IPS-15b (cell line): ENCODE results near the gene STT3B.
"Not testable (repeated sequence)": the region's sequence is repeated elsewhere in the genome, so short reads cannot be mapped to it uniquely, and the experiment has no call there.

Source experiments
- H3K27me3 ChIP-seq: one replicate; pipeline ENCODE4 v1.6.1; 2013; ENCODE audit warnings: low read length; ENCODE audit not compliant: control insufficient read depth, insufficient read depth
- H3K36me3 ChIP-seq: one replicate; pipeline ENCODE4 v1.6.1; 2013; ENCODE audit warnings: low read length; ENCODE audit not compliant: control insufficient read depth, insufficient read depth
- H3K4me1 ChIP-seq: one replicate; pipeline ENCODE4 v1.6.1; 2013; ENCODE audit warnings: mild to moderate bottlenecking, low read length; ENCODE audit not compliant: control insufficient read depth, insufficient read depth
- H3K4me3 ChIP-seq: one replicate; pipeline ENCODE4 v1.5.1; 2013; ENCODE audit warnings: low read depth, low read length
- H3K9ac ChIP-seq: one replicate; pipeline ENCODE4 v1.6.1; 2013; ENCODE audit warnings: low read depth, mild to moderate bottlenecking, low read length
- H3K9me3 ChIP-seq: one replicate; pipeline ENCODE4 v1.6.1; 2013; ENCODE audit warnings: mild to moderate bottlenecking, low read length; ENCODE audit not compliant: control insufficient read depth, insufficient read depth

STT3B gene

GRCh38 chr3:31503456-31503855 lies 29.3 kb upstream of the STT3B start:
- Histone ChIP-seq H3K36me3 (no peaks in the 10 kb centered on the region), H3K4me3 (no peak overlapping the region), H3K27me3 (no peaks in the 10 kb centered on the region), H3K9ac (no peak overlapping the region), H3K4me1 (peaks cover 4% of the 10 kb centered on the region), H3K9me3 (no peaks in the 10 kb centered on the region)

- Histone ChIP-seq H3K27me3 (no peaks in the 10 kb centered on the region), H3K36me3 (no peaks in the 10 kb centered on the region), H3K9me3 (no peaks in the 10 kb centered on the region), H3K4me1 (peaks cover 4% of the 10 kb centered on the region), H3K9ac (no peak overlapping the region), H3K4me3 (no peak overlapping the region)
These were observed 28.5 kb upstream of the STT3B start for GRCh38 chr3:31504230-31504629.

- no peaks in the 10 kb centered on the region for H3K27me3 ChIP-seq
- H3K4me1 ChIP-seq = peaks cover 4% of the 10 kb centered on the region
- no peaks in the 10 kb centered on the region for H3K9me3 ChIP-seq
- no peak overlapping the region for H3K9ac ChIP-seq
- no peaks in the 10 kb centered on the region for H3K36me3 ChIP-seq
- H3K4me3 ChIP-seq = no peak overlapping the region
These were observed 27.2 kb upstream of the STT3B start for GRCh38 chr3:31505371-31506048.

GRCh38 chr3:31506515-31506914 lies 26.2 kb upstream of the STT3B start:
- H3K36me3 ChIP-seq, H3K4me3 ChIP-seq, H3K9ac ChIP-seq, H3K4me1 ChIP-seq, H3K9me3 ChIP-seq, H3K27me3 ChIP-seq: not testable (repeated sequence)

GRCh38 chr3:31508452-31509146 lies 24.1 kb upstream of the STT3B start:
- no peak overlapping the region for H3K4me3 ChIP-seq

GRCh38 chr3:31509147-31509728 lies 23.5 kb upstream of the STT3B start:
- Histone ChIP-seq H3K4me1 (peaks cover 4% of the 10 kb centered on the region), H3K9me3 (no peaks in the 10 kb centered on the region), H3K36me3 (no peaks in the 10 kb centered on the region), H3K9ac (no peak overlapping the region), H3K27me3 (no peaks in the 10 kb centered on the region), H3K4me3 (no peak overlapping the region)

More at GRCh38 chr3:31508452-31509146, 24.1 kb upstream of the STT3B start:
- no peaks in the 10 kb centered on the region for H3K27me3 ChIP-seq
- no peak overlapping the region for H3K9ac ChIP-seq
- peaks cover 4% of the 10 kb centered on the region for H3K4me1 ChIP-seq
- H3K36me3 ChIP-seq = no peaks in the 10 kb centered on the region
- no peaks in the 10 kb centered on the region for H3K9me3 ChIP-seq

GRCh38 chr3:31514570-31514969 lies 18.2 kb upstream of the STT3B start:
- Histone ChIP-seq H3K27me3 (no peaks in the 10 kb centered on the region), H3K9me3 (no peaks in the 10 kb centered on the region), H3K9ac (no peak overlapping the region), H3K36me3 (no peaks in the 10 kb centered on the region), H3K4me3 (no peak overlapping the region), H3K4me1 (no peaks in the 10 kb centered on the region)

- H3K4me1 ChIP-seq = no peaks in the 10 kb centered on the region
- H3K36me3 ChIP-seq = no peaks in the 10 kb centered on the region
- no peak overlapping the region for H3K4me3 ChIP-seq
- H3K9me3 ChIP-seq = no peaks in the 10 kb centered on the region
- no peaks in the 10 kb centered on the region for H3K27me3 ChIP-seq
- H3K9ac ChIP-seq = no peak overlapping the region
These were observed 17.0 kb upstream of the STT3B start for GRCh38 chr3:31515486-31516284.

GRCh38 chr3:31516757-31517156 lies 16.0 kb upstream of the STT3B start:
- Histone ChIP-seq H3K27me3 (no peaks in the 10 kb centered on the region), H3K9ac (no peak overlapping the region), H3K9me3 (no peaks in the 10 kb centered on the region), H3K36me3 (no peaks in the 10 kb centered on the region), H3K4me1 (no peaks in the 10 kb centered on the region), H3K4me3 (no peak overlapping the region)

- no peaks in the 10 kb centered on the region for H3K4me1 ChIP-seq
- H3K27me3 ChIP-seq = no peaks in the 10 kb centered on the region
- H3K36me3 ChIP-seq = no peaks in the 10 kb centered on the region
- no peaks in the 10 kb centered on the region for H3K9me3 ChIP-seq
- no peak overlapping the region for H3K9ac ChIP-seq
- H3K4me3 ChIP-seq = no peak overlapping the region
These were observed 11.3 kb upstream of the STT3B start for GRCh38 chr3:31521468-31521867.

GRCh38 chr3:31522152-31522551 lies 10.6 kb upstream of the STT3B start:
- Histone ChIP-seq H3K9me3 (no peaks in the 10 kb centered on the region), H3K4me3 (no peak overlapping the region), H3K9ac (no peak overlapping the region), H3K36me3 (no peaks in the 10 kb centered on the region), H3K27me3 (no peaks in the 10 kb centered on the region), H3K4me1 (no peaks in the 10 kb centered on the region)
